ENCODE measurements around the gene RRAGC. TPM values are rescaled to one million over a fixed set of nuclear protein-coding genes. Genes with fewer than 3 reads are reported as not detected.

RRAGC gene, protein sequence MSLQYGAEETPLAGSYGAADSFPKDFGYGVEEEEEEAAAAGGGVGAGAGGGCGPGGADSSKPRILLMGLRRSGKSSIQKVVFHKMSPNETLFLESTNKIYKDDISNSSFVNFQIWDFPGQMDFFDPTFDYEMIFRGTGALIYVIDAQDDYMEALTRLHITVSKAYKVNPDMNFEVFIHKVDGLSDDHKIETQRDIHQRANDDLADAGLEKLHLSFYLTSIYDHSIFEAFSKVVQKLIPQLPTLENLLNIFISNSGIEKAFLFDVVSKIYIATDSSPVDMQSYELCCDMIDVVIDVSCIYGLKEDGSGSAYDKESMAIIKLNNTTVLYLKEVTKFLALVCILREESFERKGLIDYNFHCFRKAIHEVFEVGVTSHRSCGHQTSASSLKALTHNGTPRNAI
- total RNA-seq: 4.6 and 5.2 TPM in 2 replicates

DNA sequence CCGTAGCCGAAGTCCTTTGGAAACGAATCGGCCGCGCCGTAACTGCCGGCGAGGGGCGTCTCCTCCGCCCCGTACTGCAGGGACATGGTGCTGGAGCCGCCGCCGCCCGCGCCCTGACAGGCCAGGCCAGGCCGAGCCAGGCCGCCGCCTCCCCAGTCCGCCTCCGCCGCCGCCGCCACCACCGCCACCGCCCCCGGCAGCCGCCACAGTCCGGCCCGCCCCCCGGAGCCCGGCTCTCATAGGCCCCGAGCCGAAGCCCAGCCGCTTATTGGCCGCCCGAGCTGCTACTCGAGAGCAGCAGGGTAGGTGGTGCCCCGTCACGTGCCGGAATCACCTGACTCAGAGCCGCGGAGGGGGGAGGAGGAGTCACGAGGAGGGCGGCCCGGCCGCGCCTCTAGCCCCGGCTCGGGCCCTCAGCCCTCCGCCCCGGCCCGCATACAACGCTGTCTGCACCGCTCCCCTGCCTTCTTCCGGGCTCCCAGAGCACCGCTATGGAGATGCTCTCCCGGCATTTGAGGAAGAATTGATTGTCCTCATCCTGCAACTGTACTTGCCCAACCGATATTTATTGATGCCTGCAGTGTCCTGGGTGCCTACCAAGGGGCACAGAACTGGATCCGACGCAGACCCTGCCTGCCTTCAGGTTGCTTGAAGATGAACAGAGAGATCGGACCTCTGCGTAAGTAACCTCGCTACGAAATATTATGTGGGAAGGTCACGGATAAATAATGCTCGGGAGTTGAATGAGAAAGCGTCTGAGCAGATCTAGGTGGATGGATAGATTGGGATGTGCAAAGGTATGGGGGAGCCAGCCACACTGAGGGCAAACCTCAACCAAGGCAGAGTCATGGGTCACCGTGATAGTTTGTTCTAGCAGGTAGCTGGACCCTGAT is at the start of gene RRAGC:
Gene RRAGC (minus strand): TSS at position 212 of the 893 bp plus-strand sequence. CDS start 126 bp downstream, at position 86.

DNA sequence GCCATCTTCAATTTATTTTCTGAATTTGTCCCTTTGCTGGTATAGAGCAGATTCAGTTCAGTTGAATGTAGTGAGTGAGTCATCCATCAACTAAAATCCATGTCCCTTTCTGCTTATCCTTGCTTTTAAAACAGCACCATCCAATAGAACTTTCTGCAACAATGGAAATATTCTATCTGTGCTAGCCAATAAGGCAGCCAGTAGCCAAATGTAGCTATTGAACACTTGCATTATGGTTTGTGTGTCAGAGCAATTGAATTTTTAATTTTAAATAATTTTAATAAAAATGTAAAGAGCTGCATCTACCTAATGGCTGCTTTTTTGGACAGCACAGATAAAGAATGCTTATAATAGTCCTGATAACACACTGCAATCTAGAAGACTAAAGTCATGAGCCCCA is 21.9 kb upstream of the RRAGC start, which contains the start of gene GJA9:
Gene GJA9 (minus strand): TSS at position 101 of the 400 bp plus-strand sequence. CDS start 5,489 bp downstream, outside the sequence.

DNA sequence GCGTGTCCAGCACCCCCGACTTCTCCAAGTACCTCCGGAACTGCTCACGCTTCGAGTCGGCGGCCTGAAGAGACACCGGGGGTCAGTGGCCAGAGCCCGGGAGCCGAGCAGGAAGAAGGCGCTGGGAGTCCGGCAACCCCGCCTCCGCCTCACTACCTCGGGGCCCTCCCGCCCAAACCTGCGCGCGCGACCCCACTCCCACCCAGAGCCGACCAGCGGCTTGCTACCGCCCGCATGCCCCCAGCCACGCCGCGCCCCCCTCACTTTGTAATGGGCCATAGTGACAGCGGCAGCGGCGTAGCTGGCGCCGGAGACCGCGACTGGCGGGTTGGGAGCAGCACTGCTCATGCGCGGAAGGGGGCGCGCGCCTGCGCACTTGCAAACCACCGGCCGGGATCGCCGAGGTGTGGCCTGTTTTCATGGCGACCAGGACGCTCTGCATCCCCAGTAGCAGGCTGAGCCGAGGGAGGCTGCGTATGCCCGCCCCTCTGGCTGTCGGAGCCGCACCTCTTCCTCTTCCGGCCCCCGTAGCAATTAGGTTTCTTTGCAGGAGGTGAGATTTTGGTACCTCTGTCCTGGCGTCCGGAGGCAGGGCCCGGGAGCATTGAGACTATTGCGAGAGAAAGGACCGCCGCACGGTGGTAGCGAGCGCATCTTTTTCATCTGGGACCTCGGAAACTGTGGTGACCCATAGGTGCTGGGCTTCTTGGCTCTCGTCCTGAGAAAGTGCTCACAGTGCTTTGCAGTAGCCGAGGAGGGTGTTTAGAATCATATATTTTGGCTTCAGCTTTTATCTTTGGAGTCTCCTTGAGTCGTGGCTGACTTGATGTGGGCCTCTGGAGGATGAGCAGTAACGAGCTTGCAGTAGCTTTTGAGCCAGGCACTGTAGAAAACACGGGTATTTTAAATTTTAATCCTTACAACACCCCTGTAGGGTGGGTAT is 13.7 kb upstream of the RRAGC start, which contains the start of gene MYCBP:
Gene MYCBP (minus strand): TSS at position 322 of the 943 bp plus-strand sequence. CDS start 43 bp downstream, at position 279.

Other genes starting within 250 kb of the RRAGC start
- gene MYCBP, start 13.6 kb upstream of the RRAGC start, total RNA-seq: 11.9 and 31.6 TPM in 2 replicates
- not detected in 2 replicates for gene GJA9, start 21.8 kb upstream of the RRAGC start, total RNA-seq
- not detected in 2 replicates for gene RHBDL2, start 82.1 kb upstream of the RRAGC start, total RNA-seq
- gene AKIRIN1, start 131.5 kb upstream of the RRAGC start, total RNA-seq: 28.2 and 30.8 TPM in 2 replicates
- 489 and 631 TPM in 2 replicates for gene NDUFS5, start 166.6 kb upstream of the RRAGC start, total RNA-seq

All from bronchus fibroblast of lung (primary cell).